Stimulated activated CD8-positive, alpha-beta memory T cell treated with anti-CD3 and anti-CD28 coated beads, Interleukin-15, amount 100 ng/mL, for 48 hours (primary cell): ENCODE results near the gene ZSCAN26.
"Not testable (repeated sequence)": the region's sequence is repeated elsewhere in the genome, so short reads cannot be mapped to it uniquely, and the experiment has no call there.

Experiments used
- DNase-seq, 2 donors: peaks; one replicate each; pipeline ENCODE4 v3.0.0-alpha.2; 2020; ENCODE audit warnings: low read depth in 2 of 2

The ZSCAN26 gene

DNA sequence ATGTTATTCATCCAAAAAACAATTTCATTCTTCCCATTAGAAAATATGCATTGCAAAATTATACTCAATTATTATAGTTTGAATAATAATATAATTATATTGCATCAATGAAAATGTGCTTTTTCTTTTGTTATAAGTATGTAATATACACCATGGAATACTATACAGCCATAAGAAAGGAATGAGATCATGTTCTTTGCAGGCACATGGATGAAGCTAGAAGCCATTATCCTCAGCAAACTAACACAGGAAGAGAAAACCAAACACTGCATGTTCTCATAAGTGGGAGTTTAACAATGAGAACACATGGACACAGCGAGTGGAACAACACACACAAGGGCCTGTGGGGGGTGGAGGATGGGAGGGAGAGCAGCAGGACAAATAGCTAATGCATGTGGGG is 9.9 kb upstream of the ZSCAN26 start:
- no peak for DNase-seq

DNA sequence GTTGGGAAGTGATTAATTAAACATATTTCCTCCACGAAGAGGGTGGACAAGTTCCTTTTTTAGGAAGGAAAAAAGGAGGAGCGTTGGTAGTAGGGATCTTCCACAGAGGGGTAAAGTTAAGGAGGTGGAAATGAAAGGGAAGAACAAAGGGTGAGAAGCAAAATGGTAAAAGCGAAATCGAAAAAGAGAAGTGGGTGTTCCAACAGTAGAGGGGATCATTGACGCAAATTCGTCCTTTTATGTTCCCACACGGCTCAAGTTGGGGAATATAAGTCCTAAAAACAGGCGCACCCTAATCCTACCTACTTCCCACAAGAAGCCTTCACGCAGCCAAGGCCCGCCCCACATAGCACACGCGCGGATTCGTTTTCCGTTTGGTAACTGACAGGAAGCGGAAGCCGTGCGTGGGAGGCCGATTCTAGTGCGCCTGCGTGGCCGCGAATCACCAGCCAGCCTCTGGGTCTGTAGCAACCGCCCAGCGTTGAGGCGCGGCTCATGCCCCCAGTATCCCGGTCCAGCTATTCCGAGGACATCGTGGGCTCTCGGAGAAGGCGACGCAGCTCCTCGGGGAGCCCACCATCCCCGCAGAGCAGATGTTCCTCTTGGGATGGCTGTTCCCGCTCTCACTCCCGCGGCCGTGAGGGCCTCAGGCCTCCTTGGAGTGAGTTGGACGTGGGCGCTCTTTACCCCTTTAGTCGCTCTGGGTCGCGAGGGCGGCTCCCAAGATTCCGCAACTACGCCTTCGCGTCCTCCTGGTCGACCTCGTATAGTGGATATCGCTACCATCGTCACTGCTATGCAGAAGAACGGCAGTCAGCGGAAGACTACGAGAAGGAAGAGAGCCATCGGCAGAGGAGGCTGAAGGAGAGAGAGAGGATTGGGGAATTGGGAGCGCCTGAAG is 7.8 kb upstream of the ZSCAN26 start, which contains the start of gene NKAPL:
TSS of gene NKAPL (plus strand) at position 421 of the 901 bp plus-strand sequence. CDS start at position 496, 75 bp downstream.
- peak; percentile 52 to 56 for DNase-seq

DNA sequence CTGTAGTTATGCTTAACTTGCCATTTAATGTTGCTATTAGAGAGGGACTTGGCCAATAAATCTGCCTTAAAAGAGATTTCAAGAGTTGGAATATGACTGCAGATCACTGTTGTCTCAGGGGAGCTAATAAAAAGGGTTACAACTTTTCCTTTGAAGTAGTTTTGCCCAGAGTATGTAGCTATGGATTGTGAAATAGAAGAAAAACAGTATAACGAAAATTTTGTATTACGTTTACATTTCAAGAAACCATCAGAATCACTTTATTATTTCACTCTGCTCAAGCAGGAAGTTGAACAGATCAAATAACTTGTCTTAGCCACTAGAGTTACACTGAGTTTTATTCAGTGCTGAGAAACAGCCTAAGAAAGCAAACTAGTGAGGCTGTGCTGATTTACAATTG is 3.0 kb upstream of the ZSCAN26 start:
- no peak for DNase-seq

GRCh38 chr6:28264834-28265401 is 2.0 kb upstream of the ZSCAN26 start:
- no peak for DNase-seq

DNA sequence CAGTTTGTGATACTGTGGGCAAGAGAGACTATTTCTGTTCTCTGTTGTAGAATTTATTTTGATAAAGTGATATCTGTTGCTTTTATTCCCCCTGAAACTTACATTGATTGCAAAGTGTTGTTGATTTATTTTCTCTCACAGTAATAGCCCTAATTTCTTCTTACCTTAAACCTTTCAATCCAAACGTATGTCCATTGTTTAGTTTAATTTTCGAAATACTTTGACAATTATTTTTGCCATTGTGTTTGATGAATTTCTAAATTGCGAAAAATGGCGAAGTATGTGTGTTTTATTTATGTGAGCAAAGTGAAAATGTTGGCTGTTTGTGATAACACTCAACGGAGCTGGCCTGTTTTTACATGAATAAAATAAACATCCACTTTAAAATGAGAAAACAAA is 381 bp upstream of the ZSCAN26 start:
- no peak for DNase-seq

DNA sequence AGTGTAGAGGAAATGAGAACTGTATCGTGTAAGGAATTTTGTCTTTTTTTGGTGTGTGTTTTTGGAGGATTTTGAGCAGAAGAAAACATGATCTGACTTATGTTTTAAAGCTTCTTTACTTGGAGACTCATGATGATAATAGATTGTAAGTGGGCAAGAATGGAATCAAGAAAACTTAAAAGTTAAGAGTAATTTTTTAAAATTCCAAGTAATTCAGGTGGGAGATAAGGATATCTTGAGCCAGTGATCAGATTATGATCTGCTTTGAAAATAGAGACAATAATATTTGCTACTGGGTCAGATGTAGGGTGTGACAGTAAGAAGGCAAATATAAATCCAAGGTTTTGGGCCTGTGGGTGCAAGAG is 734 bp downstream of the ZSCAN26 start:
- no peak for DNase-seq

- no peak for DNase-seq
Observed at GRCh38 chr6:28269492-28269891, 2.5 kb downstream of the ZSCAN26 start.

DNA sequence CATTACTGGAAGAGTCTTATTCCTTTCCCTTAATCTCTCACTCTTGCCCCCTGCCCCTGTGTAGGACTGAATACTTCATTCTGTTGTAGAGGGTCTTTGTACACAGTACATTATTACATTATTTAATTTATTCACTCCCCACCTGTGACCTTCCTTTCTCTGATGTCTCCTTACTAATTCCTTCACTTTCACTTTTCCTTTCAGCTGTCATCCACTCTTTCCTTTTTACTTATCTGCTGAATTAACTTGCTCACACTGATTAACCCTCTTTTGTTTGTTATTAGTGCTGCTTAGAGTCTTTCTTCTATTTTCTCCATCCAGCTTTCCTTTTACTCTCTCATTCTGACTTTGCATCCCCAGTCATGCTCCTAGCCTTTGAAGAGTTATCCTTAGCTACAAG is 7.9 kb downstream of the ZSCAN26 start:
- DNase-seq = no peak

DNA sequence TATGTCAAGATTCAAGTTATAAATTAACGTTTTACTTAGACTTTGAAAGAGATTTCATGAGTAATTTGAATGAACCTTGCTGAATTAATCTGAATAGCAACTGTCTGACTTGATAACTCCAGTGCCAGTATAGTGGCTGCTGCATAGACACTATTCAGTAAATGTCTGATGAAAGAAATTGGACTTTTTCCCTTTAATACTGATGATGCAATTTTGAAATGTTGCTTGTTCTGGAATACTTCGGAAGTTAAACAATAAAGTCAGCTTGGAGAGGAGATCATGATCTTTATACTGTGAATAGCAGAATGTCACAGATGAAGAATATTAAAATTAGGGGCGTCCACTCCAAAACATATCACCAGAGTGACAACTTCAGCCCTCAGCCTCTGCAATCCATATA is 10.8 kb downstream of the ZSCAN26 start:
- no peak for DNase-seq

DNA sequence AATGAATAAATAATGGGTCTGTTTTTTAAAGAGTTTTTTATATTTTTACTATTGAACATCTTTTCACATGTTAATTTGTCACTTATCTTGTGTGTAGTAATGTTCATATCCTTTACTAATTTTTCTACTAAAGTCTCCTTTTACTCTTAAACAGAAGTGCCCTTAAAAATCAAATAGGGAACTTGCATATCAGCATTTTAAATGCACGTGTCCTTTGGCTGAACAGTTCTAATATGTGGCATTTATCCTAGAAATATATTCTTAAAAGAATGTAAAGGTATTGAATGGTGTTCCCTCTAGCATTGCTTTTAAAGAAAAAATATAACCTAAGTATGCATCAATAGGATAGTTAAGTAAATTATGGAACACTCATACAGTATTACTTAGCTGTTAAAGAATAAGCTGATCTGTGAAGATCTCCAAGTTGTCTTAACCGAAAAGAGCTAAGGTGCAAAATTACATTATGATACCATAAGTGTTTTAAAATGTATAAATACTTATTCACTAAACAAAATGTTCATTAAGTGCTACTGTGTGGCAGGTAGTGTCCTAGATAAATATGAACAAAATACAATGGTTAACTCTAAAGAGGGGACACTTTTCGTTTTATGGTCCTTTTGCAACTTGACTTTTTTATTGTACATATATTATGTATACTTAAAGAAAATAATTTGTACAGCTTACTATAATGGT is 13.8 kb downstream of the ZSCAN26 start:
- no peak for DNase-seq

- DNase-seq = peak; percentile 56 to 64
Observed at GRCh38 chr6:28281288-28282064, 14.5 kb downstream of the ZSCAN26 start, which contains the start of gene PGBD1. Gene PGBD1 (plus strand): TSS chr6:28281572. CDS start chr6:28283814, 2,242 bp downstream.

- no peak for DNase-seq
Observed at GRCh38 chr6:28282926-28283325, 16.0 kb downstream of the ZSCAN26 start.

DNA sequence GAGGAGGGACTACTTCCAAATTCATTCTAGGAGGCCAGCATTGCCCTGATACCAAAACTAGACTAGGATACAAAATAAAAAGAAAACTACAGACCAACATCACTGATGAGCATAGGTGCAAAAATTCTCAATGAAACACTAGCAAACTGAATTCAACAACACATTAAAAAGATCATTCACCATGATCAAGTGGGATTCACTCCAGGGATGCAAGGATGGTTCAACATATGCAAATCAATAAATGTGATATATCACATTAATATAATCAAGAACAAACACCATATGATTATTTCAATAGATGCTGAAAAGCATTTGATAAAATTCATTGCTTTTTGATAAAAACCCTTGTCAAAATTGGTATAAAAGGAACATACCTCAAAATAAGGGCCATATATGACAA is 24.6 kb downstream of the ZSCAN26 start:
- no peak for DNase-seq

GRCh38 chr6:28295326-28295725 is 28.4 kb downstream of the ZSCAN26 start:
- DNase-seq = no peak

GRCh38 chr6:28296520-28297060 is 29.6 kb downstream of the ZSCAN26 start:
- DNase-seq = no peak

GRCh38 chr6:28303570-28303969 is 36.6 kb downstream of the ZSCAN26 start:
- no peak for DNase-seq

GRCh38 chr6:28306363-28306762 is 39.4 kb downstream of the ZSCAN26 start:
- not testable (repeated sequence) for DNase-seq

- DNase-seq = no peak
Observed at GRCh38 chr6:28311139-28311823, 44.3 kb downstream of the ZSCAN26 start.

GRCh38 chr6:28312939-28313338 is 46.0 kb downstream of the ZSCAN26 start:
- DNase-seq = no peak

- DNase-seq = no peak
Observed at GRCh38 chr6:28315628-28316027, 48.7 kb downstream of the ZSCAN26 start.

- not testable (repeated sequence) for DNase-seq
Observed at GRCh38 chr6:28317866-28318265, 50.9 kb downstream of the ZSCAN26 start.
